Stomach (tissue), 4 donors: Measurements from ENCODE around the gene FAM187B.

Source experiments
- POLR2A ChIP-seq, 4 donors: fragments of 450-650 bp; IDR thresholded peaks; one replicate each; pipeline ENCODE4 v1.6.1; 2016; ENCODE audit warnings: antibody characterized with exemption in 4 of 4, control low read depth in 2 of 4, mild to moderate bottlenecking in 1 of 4, moderate library complexity in 1 of 4
- TF ChIP-seq, protein P1 (sequence below), 7 experiments: fragments of 450-650 bp in 4 of 7; fragments of 200-600 bp in 3 of 7; sonication (generic) in 3 of 7; IDR thresholded peaks; one replicate each; pipeline ENCODE4 v1.5.1; 2016 to 2019; ENCODE audit warnings: antibody characterized with exemption in 7 of 7, control low read depth in 2 of 7, mild to moderate bottlenecking in 1 of 7

DNA sequence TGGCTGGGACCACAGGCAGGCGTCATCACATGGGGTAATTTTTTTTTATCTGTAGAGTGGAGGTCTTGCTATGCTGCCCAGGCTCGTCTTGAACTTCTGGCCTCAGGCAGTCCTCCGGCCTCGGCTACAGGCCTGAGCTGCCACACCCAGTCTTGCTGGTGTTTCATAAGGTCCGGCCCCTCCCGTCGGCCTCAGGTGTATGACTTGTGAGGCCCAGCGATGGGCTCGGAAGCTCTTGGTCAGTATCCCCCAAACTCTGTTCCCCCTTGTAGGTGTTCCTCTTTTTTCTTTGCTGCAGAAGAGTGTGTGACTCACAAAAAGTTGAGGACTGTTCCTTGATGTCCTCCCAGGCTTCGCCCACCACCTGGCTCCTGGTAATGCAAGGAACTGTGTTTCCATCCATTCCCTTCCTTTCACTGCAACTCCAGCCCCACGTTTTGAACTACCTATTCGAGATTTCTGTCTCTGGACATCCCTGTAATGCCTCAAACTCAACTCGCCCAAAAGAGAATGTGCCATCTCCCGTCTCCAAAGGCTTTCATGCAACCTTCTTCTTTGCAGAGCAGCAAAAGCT, 45.2 kb upstream of the FAM187B start:
- TF ChIP-seq, protein P1, sequence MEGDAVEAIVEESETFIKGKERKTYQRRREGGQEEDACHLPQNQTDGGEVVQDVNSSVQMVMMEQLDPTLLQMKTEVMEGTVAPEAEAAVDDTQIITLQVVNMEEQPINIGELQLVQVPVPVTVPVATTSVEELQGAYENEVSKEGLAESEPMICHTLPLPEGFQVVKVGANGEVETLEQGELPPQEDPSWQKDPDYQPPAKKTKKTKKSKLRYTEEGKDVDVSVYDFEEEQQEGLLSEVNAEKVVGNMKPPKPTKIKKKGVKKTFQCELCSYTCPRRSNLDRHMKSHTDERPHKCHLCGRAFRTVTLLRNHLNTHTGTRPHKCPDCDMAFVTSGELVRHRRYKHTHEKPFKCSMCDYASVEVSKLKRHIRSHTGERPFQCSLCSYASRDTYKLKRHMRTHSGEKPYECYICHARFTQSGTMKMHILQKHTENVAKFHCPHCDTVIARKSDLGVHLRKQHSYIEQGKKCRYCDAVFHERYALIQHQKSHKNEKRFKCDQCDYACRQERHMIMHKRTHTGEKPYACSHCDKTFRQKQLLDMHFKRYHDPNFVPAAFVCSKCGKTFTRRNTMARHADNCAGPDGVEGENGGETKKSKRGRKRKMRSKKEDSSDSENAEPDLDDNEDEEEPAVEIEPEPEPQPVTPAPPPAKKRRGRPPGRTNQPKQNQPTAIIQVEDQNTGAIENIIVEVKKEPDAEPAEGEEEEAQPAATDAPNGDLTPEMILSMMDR (IDR thresholded peaks at IDR 0.05), result no peak
- TF ChIP-seq POLR2A (IDR thresholded peaks at IDR 0.05), result no peak
